Measurements from ENCODE around the gene PXDC1.
A peak's percentile ranks its signal among the peaks of the same experiment; 100 is the strongest.
"Not testable (repeated sequence)": the region's sequence is repeated elsewhere in the genome, so short reads cannot be mapped to it uniquely, and the experiment has no call there.

Gene PXDC1

DNA sequence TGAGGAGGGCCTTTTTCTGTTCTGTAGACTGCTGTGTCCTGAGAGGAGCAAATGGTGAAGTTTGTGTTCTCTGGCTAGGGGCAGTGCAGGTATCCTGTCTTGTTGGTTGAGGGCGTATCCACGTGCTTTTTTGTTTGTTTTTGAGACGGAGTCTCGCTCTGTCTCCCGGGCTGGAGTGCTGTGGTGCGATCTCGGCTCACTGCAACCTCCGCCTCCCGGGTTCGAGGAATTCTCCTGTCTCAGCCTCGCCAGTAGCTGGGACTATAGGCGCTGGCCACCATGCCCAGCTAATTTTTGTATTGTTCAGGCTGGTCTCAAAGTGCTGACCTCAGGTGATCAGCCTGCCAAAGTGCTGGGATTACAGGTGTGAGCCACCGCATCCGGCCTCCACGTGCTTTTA is 10.8 kb upstream of the PXDC1 start:
- DNase-seq = no peak

DNA sequence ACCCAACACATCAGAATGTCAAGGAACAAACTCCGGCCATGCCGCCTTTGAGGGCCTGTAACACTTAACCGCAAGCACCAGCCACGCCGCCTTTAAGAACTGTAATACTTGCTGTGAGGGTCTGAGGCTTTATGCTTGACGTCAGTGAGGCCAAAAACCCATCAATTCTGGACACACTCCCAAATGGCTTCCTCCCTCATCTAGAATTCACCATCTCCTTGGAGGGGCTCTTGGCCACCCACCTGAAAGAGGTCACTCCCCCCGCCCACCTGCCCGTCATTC is 10.4 kb upstream of the PXDC1 start:
- no peak for DNase-seq

DNA sequence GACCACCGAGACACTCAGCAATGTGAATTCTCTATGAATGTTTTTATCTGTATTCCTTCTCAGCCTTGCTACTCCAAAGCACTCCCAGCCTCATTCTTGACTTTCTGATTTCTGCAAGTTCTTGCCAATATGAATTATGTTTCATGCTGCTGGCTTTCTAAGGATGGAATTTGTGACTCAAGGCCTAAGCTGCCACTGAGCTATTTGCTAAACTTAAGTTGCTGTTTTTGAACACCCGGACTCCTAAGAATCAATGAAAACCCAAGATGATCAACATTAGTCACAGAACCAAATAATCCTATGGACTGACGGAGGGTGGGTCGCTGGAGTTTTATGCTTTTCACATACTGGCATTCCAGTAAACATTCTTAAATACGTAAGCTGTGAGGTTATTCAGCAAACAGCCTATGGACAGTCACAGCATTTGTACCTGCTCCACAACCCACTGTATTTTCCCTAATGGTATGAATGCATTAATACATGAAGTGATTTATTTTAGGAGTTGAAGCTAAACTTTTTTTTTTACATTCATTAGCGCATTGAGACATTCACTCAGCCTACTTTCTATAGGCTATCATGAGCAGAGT is 8.2 kb upstream of the PXDC1 start:
- no peak for DNase-seq

DNA sequence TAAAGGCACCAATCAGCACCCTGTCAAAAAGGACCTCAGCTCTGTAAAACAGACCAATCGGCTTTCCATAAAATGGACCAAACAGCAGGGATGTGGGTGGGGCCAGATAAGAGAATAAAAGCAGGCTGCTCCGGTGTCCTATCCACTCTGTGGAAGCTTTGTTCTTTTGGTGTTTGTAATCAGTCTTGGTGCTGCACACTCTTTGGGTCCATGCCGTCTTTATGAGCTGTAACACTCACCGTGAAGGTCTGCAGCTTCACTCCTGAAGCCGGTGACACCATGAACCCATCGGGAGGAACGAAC is 7.3 kb upstream of the PXDC1 start:
- DNase-seq = no peak

DNA sequence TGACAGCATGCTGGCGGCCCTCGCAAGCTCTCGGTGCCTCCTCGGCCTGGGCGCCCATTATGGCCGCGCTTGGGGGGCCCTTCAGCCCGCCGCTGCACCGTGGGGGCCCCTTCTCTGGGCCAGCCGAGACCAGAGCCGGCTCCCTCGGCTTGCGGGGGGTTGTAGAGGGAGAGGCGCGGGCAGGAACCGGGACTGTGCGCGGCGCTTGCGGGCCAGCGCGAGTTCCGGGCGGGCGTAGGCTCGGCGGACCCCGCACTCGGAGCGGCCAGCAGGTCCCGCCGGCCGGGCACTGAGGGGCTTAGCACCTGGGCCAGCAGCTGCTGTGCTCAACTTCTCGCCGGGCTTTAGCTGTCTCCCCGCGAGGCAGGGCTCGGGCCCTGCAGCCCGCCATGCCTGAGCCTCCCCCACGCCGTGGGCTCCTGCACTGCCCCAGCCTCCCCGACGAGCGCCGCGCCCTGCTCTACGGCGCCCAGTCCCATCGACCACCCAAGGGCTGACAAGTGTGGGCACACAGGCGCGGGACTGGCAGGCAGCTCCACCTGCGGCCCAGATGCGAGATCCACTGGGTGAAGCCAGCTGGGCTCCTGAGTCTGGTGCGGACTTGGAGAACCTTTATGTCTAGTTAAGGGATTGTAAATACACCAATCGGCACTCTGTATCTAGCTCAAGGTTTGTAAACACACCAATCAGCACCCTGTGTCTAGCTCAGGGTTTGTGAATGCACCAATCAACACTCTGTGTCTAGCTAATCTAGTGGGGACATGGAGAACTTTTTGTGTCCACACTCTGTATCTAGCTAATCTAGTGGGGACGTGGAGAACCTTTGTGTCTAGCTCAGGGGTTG is 6.7 kb upstream of the PXDC1 start:
- DNase-seq = not testable (repeated sequence)

DNA sequence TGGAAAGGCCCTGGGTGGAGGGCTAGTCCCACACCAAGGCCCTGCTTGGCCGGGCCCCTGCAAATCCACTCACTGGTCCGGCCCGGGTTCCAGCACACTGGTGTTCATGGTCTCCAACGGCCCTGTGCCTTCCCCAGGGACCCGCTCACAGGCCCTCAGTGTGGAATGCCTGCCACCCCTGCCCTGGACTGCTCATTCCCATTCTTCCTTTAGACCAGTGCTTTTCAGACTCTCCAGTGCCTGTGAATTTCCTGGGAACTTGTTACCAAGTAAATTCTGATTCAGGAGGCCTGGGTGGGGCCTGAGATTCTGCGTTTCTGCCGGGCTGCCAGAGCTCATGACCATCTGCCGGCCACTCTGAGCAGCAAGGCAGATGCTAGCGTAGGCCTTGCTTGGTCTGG is 5.7 kb upstream of the PXDC1 start:
- no peak for DNase-seq

DNA sequence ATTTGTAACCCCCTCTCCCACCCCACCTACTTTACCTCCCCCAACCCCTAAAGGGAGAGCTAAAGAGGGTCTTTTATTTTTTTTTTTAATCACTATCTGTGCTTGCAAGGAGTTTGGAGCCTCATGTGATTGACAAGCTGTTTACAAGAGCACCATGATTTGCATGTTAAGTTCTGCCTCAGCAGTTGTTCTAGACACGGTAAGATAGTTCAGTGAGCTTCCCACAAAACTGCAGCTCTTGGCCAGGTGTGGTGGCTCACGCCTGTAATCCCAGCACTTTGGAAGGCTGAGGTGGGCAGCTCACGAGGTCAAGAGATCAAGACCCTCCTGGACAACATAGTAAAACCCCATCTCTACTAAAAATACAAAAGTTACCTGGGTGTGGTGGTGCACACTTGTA is 5.0 kb upstream of the PXDC1 start:
- DNase-seq = no peak

DNA sequence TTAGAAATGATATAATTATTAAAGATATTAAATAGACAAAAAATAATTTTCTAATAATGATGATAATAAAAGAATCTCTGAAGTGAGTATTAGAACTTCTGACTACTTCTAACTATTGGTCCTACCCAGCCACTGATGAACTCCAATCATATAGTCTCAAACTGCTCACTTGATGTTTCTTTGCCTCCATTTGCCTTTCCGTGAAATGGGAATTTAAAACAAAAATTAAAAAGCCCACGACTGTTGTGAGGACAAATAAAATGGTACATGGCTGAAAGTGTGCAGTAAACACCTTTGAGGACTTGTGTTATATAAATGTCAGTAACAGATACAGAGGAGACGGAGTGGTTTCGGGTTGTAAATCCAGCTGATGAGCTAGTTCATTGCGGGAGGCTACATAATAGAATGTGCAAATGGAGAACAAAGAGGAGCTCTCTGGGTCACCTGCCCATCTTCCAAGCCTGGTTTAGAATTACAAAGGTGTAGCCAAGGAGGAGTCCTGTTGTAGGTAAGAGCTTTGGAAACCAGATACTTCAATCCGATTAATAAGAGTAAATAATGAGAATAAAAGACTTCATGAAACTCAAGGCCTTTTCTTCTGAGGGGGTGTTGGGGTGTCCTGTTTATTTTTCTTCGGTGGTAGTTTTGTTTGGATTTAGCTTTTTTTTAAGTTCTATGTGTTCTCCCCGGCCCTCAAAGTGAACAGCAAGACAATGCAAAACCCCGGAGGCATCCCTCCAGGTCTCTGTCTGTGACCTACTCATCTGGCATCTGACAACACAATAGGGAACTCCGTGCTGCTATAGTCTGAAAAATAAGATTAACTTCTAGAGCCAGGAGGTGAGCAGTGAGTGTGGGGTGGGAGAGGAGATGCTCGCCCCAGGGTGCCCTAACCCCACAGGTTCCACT is 4.4 kb upstream of the PXDC1 start:
- peak; percentile 58 for DNase-seq

DNA sequence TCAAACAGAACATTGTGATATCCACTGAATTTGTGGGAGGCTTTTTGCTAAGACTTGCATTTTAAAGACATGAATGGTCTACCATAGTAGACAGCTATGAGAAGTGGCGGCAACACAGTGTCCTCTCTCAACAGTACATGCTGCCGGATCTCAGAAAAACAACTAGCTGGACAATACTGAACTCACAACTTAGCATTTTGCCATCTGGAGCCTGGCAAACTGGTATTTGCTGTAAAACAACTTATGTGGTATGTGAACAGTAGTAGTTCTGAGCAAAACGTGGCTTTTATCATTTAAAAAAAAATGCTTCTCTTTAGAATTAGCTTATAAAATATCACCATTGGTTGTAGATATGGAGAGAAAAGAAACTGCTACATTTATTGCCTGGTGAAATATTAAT is 3.3 kb upstream of the PXDC1 start:
- DNase-seq = no peak

DNA sequence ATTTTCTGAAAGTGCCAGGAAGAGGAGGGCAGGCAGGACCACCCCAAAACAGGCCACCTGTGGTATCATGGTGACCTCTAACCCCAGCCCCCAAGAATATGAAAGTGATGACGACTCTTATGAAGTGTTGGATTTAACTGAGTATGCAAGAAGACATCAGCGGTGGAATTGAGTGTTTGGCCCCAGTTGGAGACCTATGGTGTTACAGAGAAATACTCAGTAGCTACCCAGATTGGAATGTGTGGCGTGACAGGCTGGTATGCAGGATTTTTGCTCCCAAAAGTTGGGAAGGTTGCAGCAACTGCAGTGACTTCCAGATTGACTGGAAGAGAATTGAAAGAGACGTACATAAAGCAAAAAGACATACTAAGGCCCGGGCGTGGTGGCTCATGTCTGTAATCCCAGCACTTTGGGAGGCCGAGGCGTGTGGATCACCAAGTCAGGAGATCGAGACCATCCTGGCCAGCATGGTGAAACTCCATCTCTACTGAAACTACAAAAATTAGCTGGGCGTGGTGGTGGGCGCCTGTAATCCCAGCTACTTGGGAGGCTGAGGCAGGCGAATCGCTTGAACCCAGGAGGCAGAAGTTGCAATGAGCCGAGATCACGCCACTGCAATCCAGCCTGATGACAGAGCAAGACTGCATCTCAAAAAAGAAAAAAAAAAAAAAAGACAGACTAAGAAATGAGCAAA is 2.7 kb upstream of the PXDC1 start:
- not testable (repeated sequence) for DNase-seq

DNA sequence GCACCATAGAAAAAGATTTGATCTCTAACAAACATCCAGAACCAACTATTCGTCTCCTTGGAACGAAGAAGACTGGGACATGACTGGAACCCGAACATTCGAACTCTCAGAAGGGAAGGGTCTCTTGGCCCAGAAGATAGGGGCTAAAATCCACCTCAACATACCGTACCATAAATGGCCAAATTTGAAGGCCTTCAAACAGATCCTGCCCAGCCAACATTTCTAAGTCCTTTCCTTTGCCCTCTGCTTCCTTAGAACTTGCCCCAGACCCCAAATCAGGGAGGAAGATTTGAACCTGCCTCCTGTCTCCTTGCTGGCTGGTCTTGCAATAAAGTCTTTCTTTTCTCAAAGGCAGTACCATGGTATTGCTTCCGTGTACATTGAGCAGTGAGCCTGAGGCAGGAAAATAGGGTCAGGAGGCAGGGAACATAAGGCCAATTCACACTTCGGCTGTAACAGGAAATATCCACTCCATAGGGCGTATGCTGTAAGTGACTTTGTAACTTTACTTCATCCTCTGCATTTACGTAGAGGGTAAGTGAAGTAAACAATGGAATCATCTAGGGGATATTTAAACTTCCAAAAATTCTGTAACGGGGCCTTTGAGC is 1.8 kb upstream of the PXDC1 start:
- DNase-seq = no peak

DNA sequence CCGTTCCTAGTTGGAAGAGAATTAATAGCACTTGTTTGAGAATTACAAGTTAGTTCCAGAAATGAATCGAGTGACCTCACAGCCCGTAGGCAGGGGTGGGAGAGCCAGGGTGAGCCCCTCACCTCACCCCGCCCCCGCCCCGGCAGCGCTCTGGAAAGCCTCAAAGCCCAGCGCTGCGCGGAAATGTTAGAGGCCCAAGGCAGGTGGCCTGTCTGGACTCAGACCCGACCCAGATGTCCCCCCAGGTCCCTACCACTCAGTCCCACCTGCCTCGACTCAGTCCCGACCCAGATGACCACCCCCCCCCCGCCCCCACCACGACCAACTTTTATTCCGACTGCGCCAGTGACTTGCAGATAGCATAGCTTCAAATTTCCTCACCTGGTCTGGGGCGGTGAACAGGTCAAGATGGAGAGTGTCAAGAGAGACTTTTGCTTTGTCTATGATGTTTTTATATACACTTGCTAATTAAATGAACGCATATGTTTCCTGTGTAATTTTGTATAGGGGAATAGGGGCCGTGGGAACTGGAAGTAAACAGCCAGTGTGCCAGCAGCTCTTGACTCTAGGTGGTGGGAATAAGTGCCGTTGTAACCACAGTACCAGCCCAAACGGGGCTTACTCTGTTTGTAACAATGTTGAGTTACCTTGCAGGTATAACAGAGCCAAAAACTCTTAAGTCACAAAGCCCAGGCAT is 1.2 kb upstream of the PXDC1 start:
- DNase-seq = no peak

DNA sequence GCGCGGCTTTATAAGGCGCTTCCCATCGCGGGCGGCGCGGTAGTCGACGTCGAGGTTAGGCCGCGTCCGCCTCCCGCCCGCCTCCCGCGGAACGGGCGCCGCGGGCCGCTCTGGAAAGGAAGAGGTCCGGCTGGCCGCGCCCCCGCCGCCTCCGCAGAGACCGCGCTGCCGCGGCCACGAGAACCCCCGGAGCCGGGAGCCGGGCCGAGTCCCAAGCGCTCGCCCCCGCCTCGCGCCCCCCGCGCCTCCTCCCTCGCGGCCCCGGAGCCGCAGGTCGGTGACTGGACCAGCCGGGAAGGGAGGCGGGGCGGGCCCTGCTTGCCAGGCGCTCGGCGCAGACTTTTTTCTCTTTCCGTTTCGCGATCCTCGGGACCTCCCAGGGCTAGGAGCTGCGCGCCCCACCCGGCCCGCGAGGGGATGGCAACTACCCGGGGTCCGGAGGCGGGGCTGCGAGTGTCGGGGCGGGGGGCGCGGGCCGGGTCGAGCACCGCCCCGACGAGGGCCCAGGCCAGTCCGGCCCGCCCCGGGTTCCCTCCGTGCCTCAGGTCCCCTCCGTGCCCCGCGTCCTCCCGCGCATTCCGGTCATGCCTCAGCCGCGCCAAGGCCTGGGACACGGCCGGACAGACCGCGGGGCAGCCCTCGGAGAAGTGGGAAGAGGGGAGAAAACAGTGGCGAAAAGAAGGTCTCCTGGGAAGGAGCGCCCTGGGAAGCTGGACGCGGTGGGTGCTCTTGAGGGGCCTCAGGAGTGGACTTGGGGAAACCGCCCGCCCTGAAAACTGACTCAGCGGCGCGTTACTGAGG is 417 bp upstream of the PXDC1 start:
- DNase-seq = peak; percentile 16

DNA sequence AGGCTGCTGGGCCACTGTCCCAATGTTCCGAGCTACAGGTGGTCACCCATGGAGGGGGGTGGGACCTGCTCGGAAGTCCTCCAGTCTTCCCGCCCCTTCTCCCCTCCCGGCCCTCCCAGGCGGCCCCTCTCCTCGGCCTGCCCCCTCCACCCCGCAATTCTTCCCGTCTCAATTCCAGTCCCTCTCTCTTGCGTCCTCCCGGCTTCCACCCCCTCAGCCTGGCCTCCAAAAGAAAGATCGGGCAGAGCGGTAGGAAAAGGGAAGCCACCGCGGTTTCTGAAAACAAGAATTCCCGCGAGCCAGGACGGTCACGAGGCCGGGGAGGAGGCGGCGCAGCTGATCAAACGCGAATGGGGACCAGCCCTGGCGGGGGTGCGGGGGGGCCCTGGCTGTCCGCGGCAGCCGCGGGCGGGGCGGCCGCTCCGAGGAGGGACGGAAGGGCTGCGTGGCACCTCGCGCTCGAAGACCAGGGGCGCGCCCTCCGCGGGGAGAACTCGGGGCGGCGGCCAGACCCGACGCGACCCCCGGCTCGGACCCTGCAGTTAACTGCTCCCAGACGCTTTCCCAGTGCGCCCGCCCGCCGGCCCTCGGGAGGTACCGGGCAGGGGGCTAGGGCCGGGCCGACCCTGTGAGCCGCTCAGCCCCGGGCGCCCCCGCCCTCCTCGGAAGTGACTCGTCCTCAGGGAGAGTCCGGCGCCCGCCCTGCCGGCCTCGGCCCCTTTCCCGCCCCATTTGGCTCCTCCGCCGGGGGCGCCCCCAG is 1.0 kb downstream of the PXDC1 start:
- DNase-seq = no peak

DNA sequence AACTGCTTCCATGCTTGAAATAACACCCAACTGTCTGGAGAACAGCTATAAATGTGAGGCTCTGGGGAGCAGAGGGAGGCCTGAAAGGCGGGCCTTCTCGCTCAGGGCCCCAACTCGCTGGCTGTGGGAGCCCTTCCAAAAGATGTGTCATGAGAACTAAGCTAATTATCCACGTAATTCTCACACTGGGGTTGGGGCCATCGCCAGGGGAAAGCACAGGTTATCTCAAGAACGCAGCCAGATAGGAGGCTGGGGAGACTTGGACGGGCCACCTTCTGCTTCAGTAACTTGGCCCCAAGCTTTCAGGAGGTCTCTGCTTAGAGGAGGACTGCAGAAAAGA is 1.6 kb downstream of the PXDC1 start:
- no peak for DNase-seq

DNA sequence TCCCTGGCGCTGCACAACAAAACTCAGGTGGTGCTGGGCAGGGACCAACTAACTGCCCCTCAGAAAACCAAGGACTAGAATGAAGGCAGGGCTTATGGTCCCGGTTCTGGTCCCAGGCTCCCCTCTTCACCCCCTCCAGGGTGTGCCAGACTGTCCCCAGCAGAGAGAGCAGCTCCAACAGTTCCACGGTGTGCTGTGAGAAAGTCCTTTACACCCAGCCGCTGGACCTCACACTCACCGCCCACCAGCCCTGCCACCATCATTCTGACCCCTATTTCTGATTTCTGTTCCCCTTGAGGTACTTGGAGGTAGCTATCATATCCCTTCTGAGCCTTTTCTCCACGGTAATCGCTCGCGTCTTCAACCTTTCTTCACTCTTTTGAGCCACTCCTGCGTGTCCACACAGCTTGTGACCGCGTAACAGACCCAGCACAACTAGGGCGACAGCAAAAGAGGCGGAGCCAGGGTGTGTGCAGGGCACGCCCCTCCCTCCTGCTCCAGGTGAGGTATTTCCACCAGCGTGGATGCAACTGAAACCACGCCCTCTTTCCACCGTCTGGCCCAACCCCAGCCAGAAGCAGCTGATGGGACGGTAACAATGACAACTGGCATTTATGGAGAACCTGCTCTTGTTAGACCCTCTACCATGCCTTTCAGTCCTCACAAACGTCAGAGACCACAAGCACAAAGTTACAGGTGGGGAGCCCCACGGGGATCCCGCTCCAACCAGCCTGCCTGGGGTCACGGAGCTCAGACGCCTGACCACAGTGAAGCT is 2.3 kb downstream of the PXDC1 start:
- DNase-seq = no peak

DNA sequence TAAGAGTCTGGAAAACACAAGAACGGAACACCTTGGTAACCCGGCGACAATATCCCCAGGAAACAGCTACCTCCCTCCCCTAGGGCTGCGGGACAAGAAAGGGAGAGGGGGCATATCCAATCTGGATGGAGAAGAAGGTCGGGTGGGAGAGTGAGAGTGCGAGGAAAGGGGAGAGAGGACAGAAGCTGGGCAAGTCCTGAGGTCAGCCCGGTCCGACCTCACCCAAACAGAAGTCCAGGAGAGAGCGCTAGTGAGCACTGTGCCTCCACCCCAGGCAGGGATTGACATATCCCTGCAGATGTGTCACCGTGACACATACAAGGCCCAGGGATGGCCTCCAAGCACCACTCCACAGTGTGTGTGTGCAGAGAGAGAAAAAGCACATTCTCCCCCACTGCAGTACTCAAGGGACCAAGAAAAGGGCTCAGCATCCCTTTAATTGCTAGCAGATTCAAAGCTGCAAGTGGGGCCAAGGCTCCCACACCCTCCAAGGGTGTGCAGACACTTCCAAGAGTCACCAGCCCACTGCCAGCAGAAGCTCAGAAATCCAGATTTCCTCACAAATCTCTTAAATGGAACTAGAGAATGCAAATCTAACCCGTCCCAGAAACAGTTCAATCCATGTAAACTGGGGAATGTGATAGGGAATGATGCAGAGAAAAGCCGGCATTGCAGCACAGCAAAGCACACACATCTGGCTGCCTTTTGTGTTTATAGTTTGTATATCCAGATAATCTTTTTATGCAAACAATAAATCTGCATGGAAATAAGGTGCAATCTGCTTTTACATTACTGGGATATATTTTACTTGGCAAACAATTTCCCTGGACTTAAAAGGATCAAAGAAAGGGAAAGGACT is 3.1 kb downstream of the PXDC1 start:
- no peak for DNase-seq

DNA sequence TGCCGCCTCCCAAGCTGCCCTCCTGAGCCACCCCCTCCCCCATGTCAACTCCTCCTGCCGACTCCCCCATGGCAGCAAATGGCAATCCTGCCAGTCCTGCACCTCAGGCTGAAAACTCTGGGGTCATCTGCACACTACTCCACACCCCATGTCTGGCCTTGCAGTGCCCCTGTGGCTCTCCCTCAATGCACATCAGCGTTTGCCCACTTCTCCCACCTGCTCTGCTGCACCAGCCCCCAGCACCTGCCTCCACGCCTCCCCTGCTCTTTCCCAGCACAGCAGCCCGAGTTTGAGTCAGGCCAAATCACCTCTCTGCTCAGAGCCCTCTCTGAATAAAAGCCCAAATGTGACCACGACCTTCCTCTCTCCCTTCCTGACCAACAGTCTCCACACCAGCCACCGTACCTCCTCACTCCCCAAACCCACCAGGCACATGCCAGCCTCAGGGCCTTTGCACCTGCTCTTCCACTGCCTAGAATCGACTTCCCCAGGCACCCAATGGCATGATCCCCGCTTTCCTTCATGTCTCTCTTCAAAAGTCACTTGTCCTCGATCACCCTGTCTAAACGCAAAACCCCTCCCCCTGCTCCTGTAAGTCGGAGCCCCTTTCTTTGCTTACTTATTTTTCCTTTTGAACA is 4.3 kb downstream of the PXDC1 start:
- no peak for DNase-seq

DNA sequence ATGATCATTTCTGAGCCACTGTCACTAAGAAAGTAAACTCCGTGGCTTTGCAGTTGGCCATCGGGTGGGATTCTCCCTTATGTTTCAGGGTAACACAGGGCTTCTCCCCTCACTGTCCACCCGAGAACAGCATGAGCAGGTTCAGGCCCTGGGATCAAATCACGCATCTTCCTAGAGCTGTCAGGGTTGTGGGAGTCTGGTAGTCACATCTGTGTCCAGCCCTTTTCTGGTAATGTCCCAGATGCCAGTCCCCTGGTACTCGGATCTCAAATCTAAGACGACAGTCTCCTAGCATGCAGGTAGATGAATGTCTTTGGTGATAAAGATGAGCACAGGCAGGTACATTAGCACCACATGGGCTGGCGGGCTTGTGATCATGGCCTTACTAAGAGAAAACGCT is 4.8 kb downstream of the PXDC1 start:
- DNase-seq = no peak
